ENCODE measurements around the gene TIPIN.

DNA sequence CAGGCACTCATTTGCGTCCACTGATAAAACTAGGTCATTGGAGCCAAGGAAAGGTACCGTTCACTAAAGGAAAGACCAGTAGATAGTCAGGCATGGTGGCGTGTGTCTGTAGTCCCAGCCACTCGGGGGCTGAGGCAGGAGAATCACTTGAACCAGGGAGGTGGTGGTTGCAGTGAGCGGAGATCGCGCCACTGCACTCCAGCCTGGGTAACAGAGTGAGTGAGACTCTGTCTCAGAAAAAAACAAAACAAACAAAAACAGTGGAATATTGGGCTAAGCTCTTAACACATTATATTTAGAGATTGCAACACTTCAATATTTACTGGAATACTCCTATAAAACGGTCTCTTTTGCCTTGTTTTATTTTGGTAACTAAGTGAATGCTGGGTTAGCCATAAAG, 47.6 kb upstream of the TIPIN start:
- no peak for TF ChIP-seq CREB1 (IDR thresholded peaks at IDR 0.05; ENCODE audit: low read depth)
- no peak for TF ChIP-seq CEBPB (IDR thresholded peaks at IDR 0.05)
- TF ChIP-seq, protein P1, sequence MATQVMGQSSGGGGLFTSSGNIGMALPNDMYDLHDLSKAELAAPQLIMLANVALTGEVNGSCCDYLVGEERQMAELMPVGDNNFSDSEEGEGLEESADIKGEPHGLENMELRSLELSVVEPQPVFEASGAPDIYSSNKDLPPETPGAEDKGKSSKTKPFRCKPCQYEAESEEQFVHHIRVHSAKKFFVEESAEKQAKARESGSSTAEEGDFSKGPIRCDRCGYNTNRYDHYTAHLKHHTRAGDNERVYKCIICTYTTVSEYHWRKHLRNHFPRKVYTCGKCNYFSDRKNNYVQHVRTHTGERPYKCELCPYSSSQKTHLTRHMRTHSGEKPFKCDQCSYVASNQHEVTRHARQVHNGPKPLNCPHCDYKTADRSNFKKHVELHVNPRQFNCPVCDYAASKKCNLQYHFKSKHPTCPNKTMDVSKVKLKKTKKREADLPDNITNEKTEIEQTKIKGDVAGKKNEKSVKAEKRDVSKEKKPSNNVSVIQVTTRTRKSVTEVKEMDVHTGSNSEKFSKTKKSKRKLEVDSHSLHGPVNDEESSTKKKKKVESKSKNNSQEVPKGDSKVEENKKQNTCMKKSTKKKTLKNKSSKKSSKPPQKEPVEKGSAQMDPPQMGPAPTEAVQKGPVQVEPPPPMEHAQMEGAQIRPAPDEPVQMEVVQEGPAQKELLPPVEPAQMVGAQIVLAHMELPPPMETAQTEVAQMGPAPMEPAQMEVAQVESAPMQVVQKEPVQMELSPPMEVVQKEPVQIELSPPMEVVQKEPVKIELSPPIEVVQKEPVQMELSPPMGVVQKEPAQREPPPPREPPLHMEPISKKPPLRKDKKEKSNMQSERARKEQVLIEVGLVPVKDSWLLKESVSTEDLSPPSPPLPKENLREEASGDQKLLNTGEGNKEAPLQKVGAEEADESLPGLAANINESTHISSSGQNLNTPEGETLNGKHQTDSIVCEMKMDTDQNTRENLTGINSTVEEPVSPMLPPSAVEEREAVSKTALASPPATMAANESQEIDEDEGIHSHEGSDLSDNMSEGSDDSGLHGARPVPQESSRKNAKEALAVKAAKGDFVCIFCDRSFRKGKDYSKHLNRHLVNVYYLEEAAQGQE (IDR thresholded peaks at IDR 0.05; ENCODE audit: low read depth) = no peak
- TF ChIP-seq, protein P2, sequence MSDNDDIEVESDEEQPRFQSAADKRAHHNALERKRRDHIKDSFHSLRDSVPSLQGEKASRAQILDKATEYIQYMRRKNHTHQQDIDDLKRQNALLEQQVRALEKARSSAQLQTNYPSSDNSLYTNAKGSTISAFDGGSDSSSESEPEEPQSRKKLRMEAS (IDR thresholded peaks at IDR 0.05) = no peak
